Sciatic nerve (tissue), 2 donors: ENCODE results near the gene MRPL36. TPM values are rescaled to one million over a fixed set of nuclear protein-coding genes. Genes with fewer than 3 reads are reported as not detected.

Source experiments
- ATAC-seq: fragments of 200-7000 bp; cut with Tn5 transposase; one replicate; pipeline ENCODE4 v1.9.1; 2020; ENCODE audit warnings: mild to moderate bottlenecking, moderate library complexity
- DNase-seq: peaks from one replicate; pipeline ENCODE4 v3.0.0-alpha.2; 2020; ENCODE audit warnings: low spot score
- intact Hi-C: fragments of 100-400 bp; cut with DNase I; formaldehyde crosslinking; loops from one replicate; pipeline ENCODE4 v1.14.2; 2022
- total RNA-seq: library from RNA; stranded (reverse); fragmentation: NEBNext Ultra II Directional; extraction: Animal tissue kit (Norgen Biotek cat#: 25700); gene quantifications from one replicate; pipeline ENCODE4 v1.2.1, GENCODE V29; 2021
- donor health status: DM: no; HTN: no; CAD: no.
- donor health status: DM: no; HTN: no; CAD: no.

The MRPL36 gene
- total RNA-seq, 1 donor from 2014 or later = 28.4 TPM

DNA sequence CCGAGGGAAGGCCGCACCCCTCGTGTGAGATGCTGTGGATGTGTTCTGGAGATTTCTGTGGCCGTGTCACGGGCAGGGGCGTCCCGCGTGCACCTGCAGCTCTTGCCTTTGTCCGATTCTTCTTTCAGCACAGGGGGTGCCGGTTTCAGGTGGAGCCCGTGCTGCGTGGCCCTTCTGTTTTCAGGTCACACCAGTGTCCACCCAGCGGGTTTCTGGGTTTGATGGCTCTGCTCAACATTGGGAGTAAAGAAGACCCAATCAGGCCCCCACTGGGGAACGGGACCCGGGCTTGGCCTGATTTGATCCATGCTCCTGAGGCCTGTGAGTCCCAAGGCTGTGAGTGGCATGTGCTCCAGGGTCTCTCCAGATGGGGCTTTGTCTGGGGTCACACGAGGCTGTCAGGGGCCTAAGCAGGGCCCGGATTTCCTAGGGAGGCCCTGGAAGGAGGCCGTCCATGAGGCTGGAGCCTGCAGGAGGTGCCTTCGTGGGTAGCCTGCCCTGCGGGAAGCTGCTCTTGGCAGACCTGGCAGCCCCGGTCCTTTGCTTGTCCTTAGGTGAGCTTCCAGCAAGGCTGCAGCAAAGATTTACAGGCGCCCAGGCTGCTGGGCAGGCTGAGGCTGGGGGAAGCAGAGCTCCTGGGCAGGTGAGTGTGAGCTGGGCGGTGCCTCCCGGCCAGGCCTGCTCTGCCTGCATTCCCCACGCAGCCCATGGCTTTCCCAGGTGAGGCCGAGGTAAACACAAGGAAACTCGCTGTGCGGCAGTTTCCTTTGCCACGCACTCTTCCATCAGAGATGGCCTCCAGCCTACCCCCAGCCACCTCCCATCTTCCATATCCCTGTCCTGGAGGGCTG is 12.8 kb downstream of the MRPL36 start:
- intact Hi-C loops = no loop called here
- ATAC-seq (no peak), DNase-seq (peak; percentile 52)

DNA sequence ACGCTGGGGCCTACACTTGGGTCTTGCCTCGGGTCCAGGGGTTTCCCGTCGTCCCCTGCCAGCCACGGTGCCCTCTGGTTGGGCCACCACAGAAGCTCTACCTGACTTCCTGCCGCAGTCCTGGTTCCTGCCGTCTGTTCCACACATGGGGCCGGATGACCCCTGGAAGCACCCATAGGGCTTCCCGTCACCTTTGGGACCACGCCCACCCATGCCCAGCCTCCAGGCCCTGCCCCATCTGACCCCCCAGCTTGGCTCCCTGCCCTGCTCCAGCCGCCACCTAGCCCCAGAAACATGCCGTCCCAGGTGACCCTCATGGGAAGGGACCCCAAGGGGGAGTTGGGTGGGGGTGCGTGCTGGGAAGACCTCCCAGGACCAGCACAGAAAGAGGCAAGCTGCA is 13.7 kb downstream of the MRPL36 start:
- ATAC-seq (no peak), DNase-seq (peak; percentile 47)
- intact Hi-C loops = no loop called here

DNA sequence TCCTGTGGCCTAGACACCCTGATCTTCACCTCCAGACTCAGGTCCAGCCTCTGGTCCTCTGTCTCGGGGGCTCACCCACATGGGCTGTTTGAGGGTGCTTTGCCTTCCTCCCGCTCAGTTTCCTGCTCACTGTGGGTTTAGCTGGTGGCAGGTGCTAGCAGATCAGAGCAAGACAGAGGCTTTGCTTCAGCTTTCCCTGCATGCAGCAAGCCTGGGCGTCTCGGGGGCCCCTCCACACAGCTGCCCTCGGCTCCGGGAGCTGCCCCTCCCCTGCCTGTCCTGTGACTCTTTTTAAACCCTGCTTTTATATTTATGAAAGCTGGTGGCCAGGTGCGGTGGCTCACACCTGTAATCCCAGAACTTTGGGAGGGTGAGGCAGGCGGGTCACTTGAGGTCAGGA is 14.6 kb downstream of the MRPL36 start:
- DNase-seq = no peak
- intact Hi-C loops = no loop called here
- no peak for ATAC-seq

DNA sequence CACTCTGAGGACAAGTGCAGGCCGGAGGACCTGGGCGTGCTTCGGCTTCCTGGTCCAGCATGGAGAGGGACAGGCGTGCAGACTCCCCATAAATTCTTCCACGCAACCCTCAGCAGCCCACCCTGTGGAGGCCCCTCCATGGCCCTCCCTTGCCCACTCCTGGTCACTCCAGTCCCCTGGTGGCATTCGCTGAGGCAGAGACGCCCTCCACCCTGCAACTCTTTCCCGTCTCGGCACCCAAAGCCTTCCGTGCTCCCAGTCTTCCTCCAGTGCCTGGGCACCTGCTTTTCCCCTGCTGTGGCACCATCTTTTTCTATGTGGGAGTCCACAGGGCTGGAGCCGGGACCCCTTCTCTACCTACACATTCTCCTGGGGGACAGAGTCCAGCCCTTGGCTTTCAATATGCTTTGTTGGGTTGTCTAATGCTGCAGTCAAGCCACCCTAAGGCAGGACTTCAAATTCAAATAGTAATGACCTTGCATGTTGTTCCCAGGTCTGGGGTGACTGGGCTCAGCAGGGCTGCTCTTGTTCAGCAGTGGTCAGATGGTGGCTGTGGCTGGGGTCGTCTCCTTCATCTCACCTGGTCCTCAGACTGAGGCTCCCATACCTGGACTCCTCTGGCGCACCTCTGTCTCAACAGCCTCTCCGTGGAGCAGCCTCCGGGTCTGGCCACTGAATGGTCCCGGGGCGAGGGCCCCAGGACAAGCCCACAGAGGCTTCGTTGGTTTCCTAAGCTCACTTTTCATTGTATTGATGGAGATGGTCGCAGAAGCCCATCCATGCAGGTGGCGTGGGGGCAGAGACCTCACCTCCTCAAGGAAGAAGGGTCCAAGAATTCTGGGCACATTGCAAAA is 15.2 kb downstream of the MRPL36 start:
- intact Hi-C loops = no loop called here
- DNase-seq (peak; percentile 32), ATAC-seq (no peak)

DNA sequence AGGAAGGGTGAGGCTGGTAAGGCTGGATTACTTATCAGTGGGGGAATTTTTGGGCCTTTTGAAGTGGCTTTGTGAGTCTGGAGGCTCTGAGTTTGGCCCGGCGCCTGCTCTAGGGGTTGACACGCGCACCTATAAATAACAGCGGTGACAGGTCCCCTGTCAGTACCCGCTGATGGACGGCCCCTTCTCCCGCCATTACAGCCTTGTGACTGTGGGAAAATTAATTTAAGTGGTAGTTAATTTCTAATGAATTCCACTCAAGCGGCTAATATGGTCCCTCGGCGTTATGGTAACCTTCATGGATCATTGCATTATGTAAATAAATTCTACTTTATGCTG is 16.5 kb downstream of the MRPL36 start:
- DNase-seq (peak; percentile 33), ATAC-seq (no peak)
- intact Hi-C loops = no loop called here

DNA sequence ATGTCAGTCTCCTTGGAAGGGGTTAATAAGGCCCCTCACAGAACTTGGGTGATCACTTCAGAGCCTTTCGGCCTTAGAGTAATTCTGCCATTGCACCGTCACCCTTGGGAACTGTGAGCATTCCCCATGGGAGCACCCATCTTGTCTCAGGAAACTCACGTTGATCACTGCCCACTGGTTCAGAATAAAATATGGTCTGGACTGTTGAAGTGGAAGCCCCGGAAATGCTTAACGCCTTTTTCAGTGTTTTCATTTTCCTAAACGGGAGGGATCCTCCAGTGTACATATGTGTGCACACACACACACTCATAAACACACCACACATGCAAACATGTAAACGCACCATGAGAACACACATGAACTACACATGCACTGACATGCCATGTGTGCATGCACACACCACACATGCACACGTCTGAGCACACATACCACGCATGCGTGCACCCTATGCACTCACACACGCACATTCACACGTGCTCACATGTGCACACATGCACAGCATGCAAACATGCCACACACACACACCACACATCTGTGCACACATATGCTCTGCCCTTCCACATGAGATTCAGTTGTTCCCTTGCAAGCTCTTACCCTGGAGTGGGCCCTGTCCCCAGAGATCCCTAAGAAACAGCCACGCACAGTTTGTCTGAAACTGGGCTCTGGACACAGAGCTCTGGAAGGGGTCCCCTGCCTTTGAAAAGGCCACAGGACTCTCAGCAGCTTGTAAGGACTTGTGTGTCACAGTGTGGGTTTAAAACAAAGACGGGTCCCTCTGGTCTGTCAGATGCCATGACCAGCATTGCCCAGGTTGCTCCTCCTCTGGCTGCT is 17.0 kb downstream of the MRPL36 start:
- ATAC-seq (no peak), DNase-seq (peak; percentile 26)
- intact Hi-C loops = no loop called here

DNA sequence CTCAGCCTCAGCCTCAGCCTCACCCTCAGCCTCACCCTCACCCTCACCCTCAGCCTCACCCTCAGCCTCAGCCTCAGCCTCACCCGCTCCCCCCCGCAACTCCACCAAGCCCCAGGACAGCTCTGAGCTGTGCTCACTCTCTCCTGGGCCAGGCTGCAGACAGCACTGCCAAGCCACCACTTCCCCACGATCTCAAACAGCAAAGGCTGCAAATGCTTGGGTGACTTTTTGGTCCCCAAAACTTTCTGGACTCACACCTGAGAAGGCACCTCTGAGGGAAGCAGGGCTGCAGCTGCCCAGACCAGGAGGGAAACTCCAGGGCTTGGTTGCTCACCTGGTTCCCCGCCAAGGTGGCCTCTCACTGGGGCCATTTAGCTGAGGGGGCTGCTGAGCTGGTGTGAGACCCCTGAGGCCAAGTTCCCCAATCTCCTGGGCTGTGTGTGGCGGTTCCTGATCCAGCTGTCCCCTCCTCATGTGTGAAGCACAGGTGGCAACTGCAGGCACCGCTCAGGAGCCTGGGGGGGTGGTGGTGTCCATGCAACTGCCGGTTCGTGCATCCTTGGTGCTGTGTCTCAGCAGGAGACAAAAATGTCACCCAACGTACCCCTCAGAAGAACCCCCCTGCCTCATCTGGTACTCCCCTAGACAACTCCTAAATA is 17.8 kb downstream of the MRPL36 start:
- no peak for ATAC-seq
- DNase-seq = peak; percentile 33
- intact Hi-C loops = no loop called here

DNA sequence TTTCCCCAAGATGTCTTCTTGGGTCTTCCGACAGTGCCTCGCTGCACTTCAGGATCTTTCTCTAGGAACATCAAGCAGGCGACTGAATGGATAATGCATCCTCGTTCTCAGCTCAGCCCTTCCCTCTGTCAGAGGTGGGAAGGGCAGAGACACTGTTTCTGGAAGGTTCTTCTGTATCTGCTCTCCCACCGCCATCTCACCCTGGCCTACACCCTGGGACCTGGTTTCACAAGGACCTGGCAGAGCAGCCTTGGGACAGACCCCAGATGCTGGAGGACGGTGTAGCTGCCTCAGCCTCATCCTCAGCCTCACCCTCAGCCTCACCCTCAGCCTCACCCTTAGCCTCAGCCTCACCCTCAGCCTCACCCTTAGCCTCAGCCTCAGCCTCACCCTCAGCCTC is 18.5 kb downstream of the MRPL36 start:
- no peak for DNase-seq
- intact Hi-C loops = no loop called here
- ATAC-seq = no peak

DNA sequence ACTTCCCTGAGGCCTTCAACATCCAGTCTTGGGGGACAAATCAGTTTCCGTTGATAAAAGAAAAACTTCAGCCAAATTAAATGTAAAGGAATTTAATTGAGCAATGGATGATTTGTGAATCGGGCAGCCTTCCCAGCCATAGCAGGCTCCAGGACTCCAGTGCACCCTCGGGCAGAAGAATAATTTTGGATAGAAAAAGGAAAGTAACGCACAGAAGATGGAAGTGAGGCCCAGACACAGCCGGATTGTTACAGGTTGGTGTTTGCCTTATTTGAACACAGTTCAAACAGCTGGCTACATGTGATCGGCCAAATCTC is 19.1 kb downstream of the MRPL36 start:
- DNase-seq (no peak), ATAC-seq (no peak)
- intact Hi-C loops = no loop called here

DNA sequence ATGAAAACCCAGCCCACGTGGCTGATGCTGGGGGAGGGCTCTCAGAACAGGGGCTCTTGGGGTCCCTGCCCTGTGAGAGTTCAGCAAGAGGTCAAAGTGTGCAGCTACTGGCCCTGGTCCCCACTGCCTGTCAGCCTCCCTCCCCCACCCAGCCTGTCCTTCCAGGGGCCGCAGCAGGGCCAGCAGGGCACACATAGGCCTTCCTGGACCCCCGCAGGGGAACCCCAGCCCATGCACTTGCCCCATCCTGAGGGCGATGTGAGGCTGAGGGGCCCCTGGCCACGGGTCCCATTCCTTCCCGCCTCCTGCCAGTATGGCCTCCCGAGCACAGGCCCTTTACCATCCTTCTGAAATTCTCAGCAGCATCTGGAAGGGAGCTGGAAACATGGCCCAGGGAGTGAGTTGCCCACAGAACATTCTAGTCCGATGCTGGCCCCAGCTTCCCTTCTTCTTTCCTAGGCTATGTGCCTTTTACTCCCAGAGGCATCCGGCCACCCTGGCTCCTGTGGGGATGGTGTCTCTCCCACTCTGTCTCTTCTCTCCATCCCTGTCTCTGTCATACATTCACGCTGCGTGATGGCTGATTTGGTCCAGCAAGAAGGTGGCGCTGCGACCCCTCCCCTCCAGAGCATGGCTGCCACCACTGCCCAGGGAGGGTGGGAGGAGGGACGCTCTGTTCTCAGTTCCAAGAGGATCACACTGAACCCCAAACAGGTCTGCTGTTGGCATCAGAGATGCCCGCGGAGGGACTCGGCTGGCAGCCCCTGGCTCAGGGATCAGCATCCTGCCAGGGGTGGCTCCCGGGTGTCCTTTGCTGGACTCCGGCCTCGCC is 19.6 kb downstream of the MRPL36 start:
- ATAC-seq (no peak), DNase-seq (peak; percentile 32)
- intact Hi-C loops = no loop called here

DNA sequence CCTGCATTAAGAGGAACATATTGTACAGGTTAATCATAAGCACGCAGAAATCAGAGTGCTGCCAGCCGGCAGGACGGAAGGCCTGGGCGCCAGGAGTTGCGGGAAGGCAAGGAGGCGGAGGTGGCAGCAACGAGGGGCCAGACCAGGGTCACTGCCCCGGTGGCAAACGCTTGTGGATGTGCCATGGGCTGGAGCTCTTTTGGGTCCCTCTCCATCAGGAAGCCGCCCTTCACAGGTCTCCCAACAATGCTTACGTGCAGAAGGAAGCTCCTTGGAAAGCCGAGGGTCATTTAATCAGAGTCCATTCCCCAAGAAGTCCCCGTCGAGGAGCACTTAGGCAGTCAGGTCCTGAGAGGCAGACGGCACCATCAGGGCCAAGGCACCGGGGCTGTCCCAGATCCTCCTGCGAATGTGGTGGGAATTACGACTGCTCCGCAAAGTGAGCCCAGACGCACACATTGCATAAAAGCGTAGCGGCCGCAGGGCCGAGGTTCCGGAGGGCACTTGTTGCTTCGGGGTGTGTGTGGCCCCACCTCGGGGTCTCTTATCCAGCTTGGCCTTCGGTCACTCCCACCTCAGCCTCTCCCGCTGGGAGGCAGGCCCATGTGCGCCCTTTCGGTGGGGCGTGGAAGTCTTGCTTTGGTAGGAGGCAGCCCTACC is 20.5 kb downstream of the MRPL36 start:
- ATAC-seq (no peak), DNase-seq (peak; percentile 55)
- intact Hi-C loops = no loop called here

DNA sequence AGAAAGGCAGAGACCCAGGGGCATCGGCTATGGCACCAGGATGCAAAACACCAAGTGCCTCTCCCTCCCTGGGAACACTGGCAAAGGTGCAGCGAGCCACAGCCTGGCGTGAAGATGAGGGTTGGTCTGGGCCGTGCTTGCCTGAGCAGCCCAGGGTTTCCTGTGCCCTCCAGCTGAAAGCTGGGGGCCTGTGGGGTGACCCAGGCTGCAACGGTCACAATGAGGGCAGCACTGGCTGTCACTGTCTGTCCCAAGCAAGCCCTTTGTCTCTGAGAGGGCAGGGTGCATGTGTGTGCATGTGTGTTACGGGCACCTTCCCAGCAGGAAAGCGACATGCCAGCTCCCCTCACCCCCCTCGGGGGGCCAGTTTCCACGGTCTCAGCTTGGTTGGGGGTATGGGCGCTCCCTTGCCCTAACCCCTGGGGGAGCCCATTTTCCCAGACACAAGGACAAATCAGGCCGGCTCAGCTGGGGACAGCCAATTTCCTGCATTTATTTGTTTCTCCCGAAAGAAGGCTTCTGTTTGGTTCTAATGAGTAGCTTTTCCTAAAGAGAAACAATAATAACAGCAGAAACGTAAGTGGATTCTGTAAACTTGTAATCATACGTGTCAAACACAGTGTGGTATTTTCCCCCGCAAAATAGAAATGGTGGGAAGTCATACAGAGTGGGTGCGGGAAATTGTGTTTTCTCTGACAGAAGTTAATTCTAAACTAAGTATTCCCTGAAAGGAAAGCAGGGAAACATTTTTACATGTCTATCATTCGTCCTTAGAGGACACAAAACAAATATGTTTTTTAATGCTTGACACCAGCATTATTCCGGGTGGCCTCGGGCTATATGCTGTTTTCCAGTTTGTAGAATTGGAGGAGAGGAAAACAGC is 21.3 kb downstream of the MRPL36 start:
- ATAC-seq (no peak), DNase-seq (peak; percentile 23)
- intact Hi-C loops = no loop called here

DNA sequence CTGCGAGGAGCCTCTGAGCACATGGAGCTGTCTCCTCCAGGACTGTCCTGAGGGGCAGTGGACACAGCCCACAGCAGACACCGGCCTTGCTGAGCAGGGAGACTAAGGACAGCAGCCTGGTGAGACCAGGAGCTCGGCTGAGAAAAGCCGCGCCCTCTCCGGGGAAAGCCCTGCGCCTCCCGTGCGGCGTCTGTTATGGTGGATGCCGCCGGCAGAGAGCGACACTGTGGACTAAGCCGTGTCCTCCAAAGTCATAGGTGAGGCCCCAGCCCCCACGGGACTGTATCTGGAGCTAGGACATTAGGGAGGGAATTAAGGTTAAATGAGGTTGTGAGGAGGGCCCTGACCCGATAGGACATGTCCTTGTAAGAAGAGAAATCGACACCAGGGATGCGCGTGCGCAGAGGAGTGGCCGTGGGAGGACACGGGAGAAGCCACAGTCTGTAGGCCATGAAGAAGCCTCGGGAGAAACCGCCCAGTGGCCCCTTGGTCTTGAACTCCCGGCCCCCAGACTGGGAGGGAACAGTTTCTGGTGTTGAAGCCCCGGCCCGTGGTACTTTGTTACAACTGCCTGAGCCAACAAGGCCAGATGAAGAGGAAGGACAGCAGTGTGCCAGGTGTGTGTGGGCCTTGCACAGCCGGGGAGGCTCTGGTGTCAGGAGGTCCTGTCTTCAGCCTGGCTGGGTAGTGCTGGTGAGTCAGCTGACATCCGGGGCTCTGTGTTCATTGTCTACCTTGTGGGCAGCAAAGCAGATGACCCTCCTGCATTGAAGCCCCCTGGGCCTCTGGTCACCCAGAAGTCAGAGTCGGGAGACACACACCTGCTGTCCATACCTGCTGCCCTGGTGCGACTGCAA is 22.1 kb downstream of the MRPL36 start:
- intact Hi-C loops = no loop called here
- no peak for ATAC-seq
- no peak for DNase-seq

DNA sequence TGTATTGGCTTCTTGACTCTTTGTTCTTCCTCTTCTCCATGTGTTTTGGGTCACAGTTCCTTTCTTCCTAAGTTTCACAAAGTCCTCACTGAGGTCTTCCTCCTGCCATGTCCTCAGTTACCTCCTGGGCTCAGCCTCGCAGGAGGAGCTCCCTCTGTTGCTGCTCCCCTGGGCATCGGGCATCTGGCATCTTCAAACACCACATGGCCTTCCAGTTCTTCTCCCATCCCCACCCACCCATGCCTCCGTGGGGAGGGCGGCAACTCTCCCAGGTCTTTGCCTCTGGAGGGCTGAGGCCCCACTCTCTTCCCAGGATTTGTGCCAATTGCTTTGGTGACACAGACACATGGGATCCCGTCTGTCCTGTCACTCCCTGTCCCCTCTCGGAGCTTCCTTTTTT is 22.8 kb downstream of the MRPL36 start:
- ATAC-seq = no peak
- intact Hi-C loops = no loop called here
- no peak for DNase-seq

DNA sequence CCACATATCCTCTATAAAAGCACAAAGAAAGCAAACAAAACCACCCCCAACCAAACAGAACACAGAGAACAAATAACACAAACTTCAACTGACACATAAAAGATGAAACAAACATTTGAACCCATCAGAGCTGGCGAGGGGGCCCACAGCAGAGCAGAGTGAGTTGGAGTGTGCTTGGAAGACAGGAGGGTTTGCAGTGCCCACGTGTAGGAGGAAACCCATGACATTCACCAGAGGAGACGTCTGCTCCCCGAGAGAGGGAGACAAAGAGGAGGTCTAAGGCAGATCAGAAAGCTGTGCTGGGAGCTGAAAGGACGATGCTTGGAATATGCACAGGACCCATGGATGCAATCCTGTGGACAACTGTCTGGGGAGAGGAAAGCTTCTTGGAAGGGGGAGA is 27.0 kb downstream of the MRPL36 start:
- ATAC-seq = no peak

More for the DNA sequence above, 27.0 kb downstream of the MRPL36 start:
- intact Hi-C loops = no loop called here
- no peak for DNase-seq
